Spleen (tissue), 7 donors: ENCODE measurements around the gene STYX.
"Not testable (repeated sequence)": the region's sequence is repeated elsewhere in the genome, so short reads cannot be mapped to it uniquely, and the experiment has no call there.

ENCODE experiments used
- CTCF ChIP-seq, 11 experiments: fragments of 200-600 bp in 7 of 11; fragments of 450-650 bp in 4 of 11; sonication (generic) in 4 of 11; IDR thresholded peaks in 8 of 11; conservative IDR thresholded peaks in 3 of 11; 1 replicate in 7 of 11; 2 replicates in 4 of 11; pipeline versions ENCODE4 v1.4.0 to v1.8.0; 2016 to 2021; ENCODE audit warnings: antibody characterized with exemption in 11 of 11, inconsistent platforms in 4 of 11, mild to moderate bottlenecking in 1 of 11
- POLR2A ChIP-seq, 3 donors: fragments of 450-650 bp; IDR thresholded peaks; one replicate each; pipeline ENCODE4 v1.5.1; 2017; ENCODE audit warnings: antibody characterized with exemption in 3 of 3, mild to moderate bottlenecking in 1 of 3
- POLR2AphosphoS5 ChIP-seq, 3 donors: sonication (generic); formaldehyde crosslinking; IDR thresholded peaks; one replicate each; pipeline ENCODE4 v1.5.1; 2017; ENCODE audit warnings: antibody characterized with exemption in 3 of 3
- donor health status: DM: no; HTN: no; CAD: no; lungs with moderate emphysema.
- donor health status: DM: no; HTN: no; CAD: no.
- donor health status: DM: no; HTN: no; CAD: no.

- TF ChIP-seq CTCF (IDR thresholded peaks at IDR 0.05 in 8 of 11, conservative IDR thresholded peaks at IDR 0.05 in 3 of 11); POLR2AphosphoS5 (IDR thresholded peaks at IDR 0.05); POLR2A (IDR thresholded peaks at IDR 0.05): not testable (repeated sequence)
These were observed 931 bp upstream of the STYX start for GRCh38 chr14:52729035-52729434.
